Measurements from ENCODE around the gene CDC5L.

DNA sequence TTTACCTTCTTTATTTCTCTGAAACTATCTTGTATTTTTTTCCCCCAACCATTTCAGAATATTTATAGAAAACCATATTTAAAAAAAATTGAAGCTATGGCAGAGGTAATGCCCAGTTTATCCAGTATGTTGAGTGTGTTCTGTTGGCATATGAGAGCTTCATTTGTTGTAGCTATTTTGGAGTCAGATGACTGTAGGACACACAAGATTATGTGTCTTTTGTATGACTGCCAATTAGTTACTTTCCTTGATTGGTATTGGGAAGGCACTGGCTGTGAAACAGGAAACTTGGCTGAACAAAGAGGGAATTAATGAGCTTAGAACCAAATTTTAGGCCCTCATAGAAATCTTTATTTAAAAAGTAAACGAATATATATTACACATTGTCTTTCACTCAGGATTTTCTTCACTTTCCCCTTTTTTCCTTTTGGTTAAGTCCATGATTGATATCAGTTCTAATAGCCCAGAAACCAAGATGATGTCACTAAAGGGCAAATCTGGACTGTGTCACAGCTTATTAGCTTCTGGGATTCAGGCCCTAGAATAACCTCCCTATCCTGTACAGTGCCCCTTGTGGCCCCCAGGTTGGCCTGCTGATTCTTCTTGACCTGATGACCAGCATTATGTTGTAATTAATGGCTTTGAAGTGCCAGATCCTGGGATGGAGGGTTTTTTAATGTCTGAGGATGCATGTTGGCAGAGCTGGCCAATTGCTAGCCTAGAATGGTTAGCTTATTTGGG lies 10.1 kb downstream of the CDC5L start:
- TF ChIP-seq, protein P1, sequence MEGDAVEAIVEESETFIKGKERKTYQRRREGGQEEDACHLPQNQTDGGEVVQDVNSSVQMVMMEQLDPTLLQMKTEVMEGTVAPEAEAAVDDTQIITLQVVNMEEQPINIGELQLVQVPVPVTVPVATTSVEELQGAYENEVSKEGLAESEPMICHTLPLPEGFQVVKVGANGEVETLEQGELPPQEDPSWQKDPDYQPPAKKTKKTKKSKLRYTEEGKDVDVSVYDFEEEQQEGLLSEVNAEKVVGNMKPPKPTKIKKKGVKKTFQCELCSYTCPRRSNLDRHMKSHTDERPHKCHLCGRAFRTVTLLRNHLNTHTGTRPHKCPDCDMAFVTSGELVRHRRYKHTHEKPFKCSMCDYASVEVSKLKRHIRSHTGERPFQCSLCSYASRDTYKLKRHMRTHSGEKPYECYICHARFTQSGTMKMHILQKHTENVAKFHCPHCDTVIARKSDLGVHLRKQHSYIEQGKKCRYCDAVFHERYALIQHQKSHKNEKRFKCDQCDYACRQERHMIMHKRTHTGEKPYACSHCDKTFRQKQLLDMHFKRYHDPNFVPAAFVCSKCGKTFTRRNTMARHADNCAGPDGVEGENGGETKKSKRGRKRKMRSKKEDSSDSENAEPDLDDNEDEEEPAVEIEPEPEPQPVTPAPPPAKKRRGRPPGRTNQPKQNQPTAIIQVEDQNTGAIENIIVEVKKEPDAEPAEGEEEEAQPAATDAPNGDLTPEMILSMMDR (IDR thresholded peaks at IDR 0.05; ENCODE audit: low read length), result no peak
- no peak for TF ChIP-seq EZH2 (IDR thresholded peaks at IDR 0.05; ENCODE audit: borderline replicate concordance, low read length)

Measured in OCI-LY1 (cell line).